A549 (cell line): ENCODE results near the gene MSN.

ENCODE experiments used
- CEBPB ChIP-seq, 2 experiments: fragments of >200 bp in 1 of 2; sonication (Bioruptor Twin) in 1 of 2; formaldehyde crosslinking in 1 of 2; IDR thresholded peaks; 2 replicates each; pipeline ENCODE4 v1.6.1; 2012 to 2016
- CTCF ChIP-seq: fragments of >200 bp; sonication (Bioruptor Twin); formaldehyde crosslinking; IDR thresholded peaks from 3 replicates; pipeline ENCODE4 v1.5.1; 2016
- EP300 ChIP-seq, 2 experiments: fragments of >200 bp; sonication (Bioruptor Twin); formaldehyde crosslinking; IDR thresholded peaks; 2 replicates in 1 of 2; 3 replicates in 1 of 2; pipeline ENCODE4 v1.6.1; 2016 to 2017
- MAFK ChIP-seq: fragments of 450-650 bp; IDR thresholded peaks from 2 replicates; pipeline ENCODE4 v1.6.1; 2014; ENCODE audit not compliant: partially characterized antibody
- MYC ChIP-seq: IDR thresholded peaks from 2 replicates; pipeline ENCODE4 v1.6.1; 2012; ENCODE audit warnings: mild to moderate bottlenecking, inconsistent platforms, low read length, improper control_type of control experiment, borderline replicate concordance
- POLR2A ChIP-seq: IDR thresholded peaks from 2 replicates; pipeline ENCODE4 v1.6.1; 2012; ENCODE audit warnings: mild to moderate bottlenecking, low read length
- ZSCAN20 ChIP-seq: fragments of 250-450 bp; sonication (Bioruptor Pico); IDR thresholded peaks from 2 replicates; pipeline ENCODE4 v1.8.0; 2022; ENCODE audit warnings: mild to moderate bottlenecking, moderate library complexity

- TF ChIP-seq MYC (no peak), ZSCAN20 (CRISPR knock-in tag) (no peak), CTCF (no peak), POLR2A (no peak), CEBPB (IDR thresholded peaks at IDR 0.05) (no peak), MAFK (no peak), EP300 (IDR thresholded peaks at IDR 0.05) (no peak)
These were observed 88.3 kb downstream of the MSN start for GRCh38 chrX:65755786-65756185.
